GM10266 (cell line): Measurements from ENCODE around the gene TSEN2.
"Not testable (repeated sequence)": the region's sequence is repeated elsewhere in the genome, so short reads cannot be mapped to it uniquely, and the experiment has no call there.

Experiments used
- DNase-seq: peaks from one replicate; pipeline ENCODE4 v3.0.0; 2012; ENCODE audit errors: extremely low spot score
- CTCF ChIP-seq: IDR thresholded peaks from 2 replicates; pipeline ENCODE4 v1.5.1; 2012; ENCODE audit warnings: mild to moderate bottlenecking, low read depth; ENCODE audit not compliant: control insufficient read depth, insufficient read depth; ENCODE audit errors: missing control alignments

Gene TSEN2

GRCh38 chr3:12468276-12468675, 16.0 kb upstream of the TSEN2 start:
- TF ChIP-seq CTCF: no peak
- DNase-seq: no peak

GRCh38 chr3:12468757-12469156, 15.5 kb upstream of the TSEN2 start:
- no peak for DNase-seq
- no peak for TF ChIP-seq CTCF

- not testable (repeated sequence) for DNase-seq
These were observed 15.1 kb upstream of the TSEN2 start for GRCh38 chr3:12469222-12469621.

- no peak for DNase-seq
- TF ChIP-seq CTCF: no peak
These were observed 14.2 kb upstream of the TSEN2 start for GRCh38 chr3:12470111-12470510.

- TF ChIP-seq CTCF: no peak
- DNase-seq: no peak
These were observed 13.6 kb upstream of the TSEN2 start for GRCh38 chr3:12470680-12471079.

- no peak for DNase-seq
- no peak for TF ChIP-seq CTCF
These were observed 13.0 kb upstream of the TSEN2 start for GRCh38 chr3:12471241-12471640.

- DNase-seq: no peak
- no peak for TF ChIP-seq CTCF
These were observed 12.2 kb upstream of the TSEN2 start for GRCh38 chr3:12472000-12472610.

GRCh38 chr3:12472796-12473195, 11.5 kb upstream of the TSEN2 start:
- no peak for DNase-seq
- TF ChIP-seq CTCF: no peak
